ENCODE results near the gene RARRES1.

DNA sequence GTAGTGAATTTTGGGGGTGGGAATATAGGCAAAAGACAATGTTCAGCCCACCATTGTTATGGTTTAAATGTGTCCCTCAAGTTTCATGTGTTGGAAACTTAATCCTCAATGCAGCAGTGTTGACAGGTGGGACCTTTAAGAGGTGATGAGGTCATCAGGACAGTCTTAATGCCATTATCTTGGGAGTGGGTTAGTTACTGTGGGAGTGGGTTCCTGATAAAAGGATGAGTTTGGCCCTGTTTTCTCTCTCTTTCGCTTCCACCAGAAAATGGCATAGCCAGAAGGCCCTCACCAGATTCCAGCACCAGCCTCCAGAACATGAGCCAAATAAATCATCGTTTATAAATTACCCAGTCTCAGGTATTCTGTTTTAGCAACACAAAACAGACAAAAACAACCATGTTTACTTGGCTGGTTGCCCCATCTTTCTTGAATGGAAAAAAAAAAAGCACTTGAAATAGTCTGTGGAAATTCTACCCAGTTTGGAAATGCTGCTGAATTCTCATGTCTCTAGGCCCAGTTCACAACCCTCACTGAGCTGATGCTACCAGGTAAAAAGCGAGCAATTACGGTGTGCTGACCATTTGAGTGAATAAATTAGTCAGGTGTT, 38.6 kb upstream of the RARRES1 start:
- TF ChIP-seq, protein P1, sequence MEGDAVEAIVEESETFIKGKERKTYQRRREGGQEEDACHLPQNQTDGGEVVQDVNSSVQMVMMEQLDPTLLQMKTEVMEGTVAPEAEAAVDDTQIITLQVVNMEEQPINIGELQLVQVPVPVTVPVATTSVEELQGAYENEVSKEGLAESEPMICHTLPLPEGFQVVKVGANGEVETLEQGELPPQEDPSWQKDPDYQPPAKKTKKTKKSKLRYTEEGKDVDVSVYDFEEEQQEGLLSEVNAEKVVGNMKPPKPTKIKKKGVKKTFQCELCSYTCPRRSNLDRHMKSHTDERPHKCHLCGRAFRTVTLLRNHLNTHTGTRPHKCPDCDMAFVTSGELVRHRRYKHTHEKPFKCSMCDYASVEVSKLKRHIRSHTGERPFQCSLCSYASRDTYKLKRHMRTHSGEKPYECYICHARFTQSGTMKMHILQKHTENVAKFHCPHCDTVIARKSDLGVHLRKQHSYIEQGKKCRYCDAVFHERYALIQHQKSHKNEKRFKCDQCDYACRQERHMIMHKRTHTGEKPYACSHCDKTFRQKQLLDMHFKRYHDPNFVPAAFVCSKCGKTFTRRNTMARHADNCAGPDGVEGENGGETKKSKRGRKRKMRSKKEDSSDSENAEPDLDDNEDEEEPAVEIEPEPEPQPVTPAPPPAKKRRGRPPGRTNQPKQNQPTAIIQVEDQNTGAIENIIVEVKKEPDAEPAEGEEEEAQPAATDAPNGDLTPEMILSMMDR (conservative IDR thresholded peaks at IDR 0.05; ENCODE audit: low read depth, low read length) = no peak
- no peak for TF ChIP-seq EZH2 (IDR thresholded peaks at IDR 0.05; ENCODE audit: low read length, unreplicated experiment)

Data from PC-3 (cell line).